Cardiac muscle cell (in vitro differentiated cells and primary cell): ENCODE measurements around the gene GTF2A1L. TPM values are rescaled to one million over a fixed set of nuclear protein-coding genes. Genes with fewer than 3 reads are reported as not detected.

ENCODE experiments used
- DNase-seq, 2 donors: peaks; one replicate each; pipeline versions ENCODE4 v3.0.0 to v3.0.0-alpha.2; 2010 to 2017; ENCODE audit warnings: low read depth in 1 of 2, low spot score in 1 of 2
- H3K27ac ChIP-seq: fragments of 200-600 bp; sonication (generic); 2 replicates; pipeline ENCODE4 v1.5.1; 2016
- H3K27me3 ChIP-seq: fragments of 200-600 bp; sonication (generic); 2 replicates; pipeline ENCODE4 v1.6.0; 2016; ENCODE audit warnings: control low read depth
- H3K36me3 ChIP-seq: fragments of 200-600 bp; sonication (generic); 2 replicates; pipeline ENCODE4 v1.5.1; 2016; ENCODE audit warnings: control low read depth
- H3K4me1 ChIP-seq: fragments of 200-600 bp; sonication (generic); 2 replicates; pipeline ENCODE4 v1.8.1; 2017; ENCODE audit warnings: low read depth, mild to moderate bottlenecking, mixed run types
- H3K4me3 ChIP-seq: fragments of 200-600 bp; sonication (generic); 2 replicates; pipeline ENCODE4 v1.5.1; 2016; ENCODE audit warnings: mild to moderate bottlenecking
- H3K9me3 ChIP-seq: fragments of 200-600 bp; sonication (generic); 2 replicates; pipeline ENCODE4 v1.5.1; 2017; ENCODE audit warnings: low read depth, mild to moderate bottlenecking, control low read depth
- polyA plus RNA-seq: library from polyadenylated mRNA; unstranded; fragments of >200 nt; fragmentation: Nextera tagmentation; extraction: Ambion mirVana; gene quantifications from 2 replicates; pipeline ENCODE4 v1.2.1, GENCODE V29; 2016
- total RNA-seq: library from RNA; depleted of rRNA; stranded (reverse); fragments of >200 nt; gene quantifications from 2 replicates; pipeline ENCODE4 v1.2.3, GENCODE V29; 2016
- TF ChIP-seq, protein P1 (sequence below): IDR thresholded peaks from 2 replicates; pipeline ENCODE4 v1.5.1; 2012; ENCODE audit warnings: low read depth, mild to moderate bottlenecking, low read length

GTF2A1L gene
- total and polyA plus RNA-seq, 2 experiments from 2014 or later, result 0.68 to 1.4 TPM

DNA sequence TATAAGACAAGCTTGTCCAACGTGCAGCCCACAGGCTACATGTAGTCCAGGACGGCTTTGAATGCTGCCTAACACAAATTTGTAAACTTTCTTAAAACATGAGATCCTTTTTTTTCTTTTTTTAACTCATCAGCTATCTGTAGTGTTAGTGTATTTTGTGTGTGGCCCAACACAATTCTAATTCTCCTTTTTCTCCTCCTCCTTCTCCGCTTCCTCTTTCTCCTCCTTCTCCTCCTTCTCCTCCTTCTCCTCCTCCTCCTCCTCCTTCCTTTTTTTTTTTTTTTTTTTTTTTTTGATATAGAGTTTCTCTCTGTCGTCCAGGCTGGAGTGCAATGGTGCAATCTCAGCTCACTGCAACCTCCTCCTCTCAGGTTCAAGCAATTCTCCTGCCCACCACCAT, 39.3 kb upstream of the GTF2A1L start:
- H3K36me3 ChIP-seq, result no peaks in the 10 kb centered on the region
- TF ChIP-seq, protein P1, sequence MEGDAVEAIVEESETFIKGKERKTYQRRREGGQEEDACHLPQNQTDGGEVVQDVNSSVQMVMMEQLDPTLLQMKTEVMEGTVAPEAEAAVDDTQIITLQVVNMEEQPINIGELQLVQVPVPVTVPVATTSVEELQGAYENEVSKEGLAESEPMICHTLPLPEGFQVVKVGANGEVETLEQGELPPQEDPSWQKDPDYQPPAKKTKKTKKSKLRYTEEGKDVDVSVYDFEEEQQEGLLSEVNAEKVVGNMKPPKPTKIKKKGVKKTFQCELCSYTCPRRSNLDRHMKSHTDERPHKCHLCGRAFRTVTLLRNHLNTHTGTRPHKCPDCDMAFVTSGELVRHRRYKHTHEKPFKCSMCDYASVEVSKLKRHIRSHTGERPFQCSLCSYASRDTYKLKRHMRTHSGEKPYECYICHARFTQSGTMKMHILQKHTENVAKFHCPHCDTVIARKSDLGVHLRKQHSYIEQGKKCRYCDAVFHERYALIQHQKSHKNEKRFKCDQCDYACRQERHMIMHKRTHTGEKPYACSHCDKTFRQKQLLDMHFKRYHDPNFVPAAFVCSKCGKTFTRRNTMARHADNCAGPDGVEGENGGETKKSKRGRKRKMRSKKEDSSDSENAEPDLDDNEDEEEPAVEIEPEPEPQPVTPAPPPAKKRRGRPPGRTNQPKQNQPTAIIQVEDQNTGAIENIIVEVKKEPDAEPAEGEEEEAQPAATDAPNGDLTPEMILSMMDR, result no peak
- H3K27ac ChIP-seq, result no peak overlapping the region
- no peaks in the 10 kb centered on the region for H3K4me1 ChIP-seq
- DNase-seq, result no peak
- H3K27me3 ChIP-seq, result no peaks in the 10 kb centered on the region
- no peaks in the 10 kb centered on the region for H3K9me3 ChIP-seq
- H3K4me3 ChIP-seq, result no peak overlapping the region

DNA sequence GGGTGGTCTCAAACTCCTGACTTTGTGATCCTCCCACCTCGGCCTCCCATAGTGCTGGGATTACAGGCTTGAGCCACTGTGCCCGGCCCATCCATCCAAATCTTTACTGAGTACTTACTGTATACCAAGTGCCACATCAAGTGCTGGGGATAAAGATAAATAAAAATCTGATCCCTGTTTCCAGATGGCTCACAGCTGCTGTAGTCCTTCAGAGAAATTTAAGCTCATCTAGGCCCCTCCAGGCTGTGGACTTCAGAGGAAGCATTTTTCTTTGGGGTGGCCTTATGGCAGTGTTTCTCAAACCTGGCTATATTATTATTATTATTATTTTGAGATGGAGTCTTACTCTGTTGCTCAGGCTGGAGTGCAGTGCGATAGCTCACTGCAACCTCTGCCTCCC, 33.7 kb upstream of the GTF2A1L start:
- DNase-seq, result no peak
- Histone ChIP-seq H3K27ac (no peak overlapping the region), H3K4me3 (no peak overlapping the region), H3K27me3 (no peaks in the 10 kb centered on the region), H3K36me3 (no peaks in the 10 kb centered on the region), H3K9me3 (no peaks in the 10 kb centered on the region), H3K4me1 (no peaks in the 10 kb centered on the region)
- TF ChIP-seq, protein P1, result no peak

DNA sequence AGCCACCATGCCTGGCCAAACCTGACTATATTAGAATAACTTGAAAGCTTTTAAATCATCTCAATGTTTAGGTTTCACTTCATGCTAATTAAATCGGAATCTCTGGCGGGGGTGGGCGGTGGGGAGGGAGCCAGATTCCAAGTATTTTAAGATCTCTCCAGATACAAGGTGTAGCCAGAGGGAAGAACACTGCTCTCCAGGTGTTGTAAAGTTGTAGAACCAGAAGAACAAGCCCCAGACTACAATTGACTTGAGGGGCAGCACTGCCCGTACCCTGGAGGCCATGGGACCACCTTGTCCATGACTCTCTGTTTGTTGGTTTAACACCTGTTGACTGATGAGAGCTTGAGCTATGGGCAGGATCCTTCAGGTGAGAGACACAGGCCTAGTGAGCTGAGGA, 33.1 kb upstream of the GTF2A1L start:
- H3K4me1 ChIP-seq, result no peaks in the 10 kb centered on the region
- no peaks in the 10 kb centered on the region for H3K36me3 ChIP-seq
- H3K9me3 ChIP-seq, result no peaks in the 10 kb centered on the region
- DNase-seq, result no peak
- H3K27ac ChIP-seq, result no peak overlapping the region
- no peak overlapping the region for H3K4me3 ChIP-seq
- no peaks in the 10 kb centered on the region for H3K27me3 ChIP-seq
- TF ChIP-seq, protein P1, result no peak

DNA sequence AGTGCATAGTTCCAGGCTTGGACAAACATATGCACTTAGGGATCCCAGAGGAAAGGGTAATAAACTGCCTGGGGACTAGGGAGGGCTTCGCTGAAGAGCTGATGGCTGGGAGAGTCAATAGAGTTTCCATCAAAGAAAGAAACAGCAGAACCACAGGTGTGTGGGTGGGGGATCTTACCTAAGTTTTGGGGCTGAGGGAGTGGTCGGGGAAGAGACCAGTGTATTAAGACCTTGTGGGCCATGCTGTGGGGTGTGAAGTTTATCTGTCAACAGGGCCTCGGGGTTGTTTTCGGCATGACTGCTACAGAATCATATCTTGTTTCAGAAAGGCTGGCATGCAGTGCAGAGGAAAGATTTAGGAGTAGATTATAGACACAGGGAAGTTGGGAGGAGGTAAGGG, 31.2 kb upstream of the GTF2A1L start:
- Histone ChIP-seq H3K27ac (no peak overlapping the region), H3K36me3 (no peaks in the 10 kb centered on the region), H3K4me1 (no peaks in the 10 kb centered on the region), H3K27me3 (no peaks in the 10 kb centered on the region), H3K4me3 (no peak overlapping the region), H3K9me3 (no peaks in the 10 kb centered on the region)
- DNase-seq, result no peak
- TF ChIP-seq, protein P1, result no peak

DNA sequence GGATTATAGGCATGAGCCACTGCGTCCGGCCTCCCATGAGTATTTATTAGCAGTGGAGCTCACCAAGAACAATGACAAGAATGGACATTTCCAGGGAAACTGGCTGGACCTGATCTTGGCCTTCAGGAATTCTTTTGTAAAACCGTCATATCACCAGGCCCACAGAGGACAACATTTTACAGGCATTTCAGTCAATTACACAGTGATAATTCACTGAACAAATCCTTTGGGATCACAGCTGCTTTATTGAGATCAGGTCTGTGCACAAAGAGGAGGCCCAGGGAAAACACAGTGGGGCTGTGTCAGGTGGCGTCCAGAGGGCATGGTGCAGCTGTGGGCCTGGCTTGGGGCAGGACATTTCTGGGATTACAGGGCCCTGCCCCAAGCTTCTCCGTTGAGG, 30.1 kb upstream of the GTF2A1L start:
- H3K27me3 ChIP-seq, result no peaks in the 10 kb centered on the region
- DNase-seq, result no peak
- H3K27ac ChIP-seq, result no peak overlapping the region
- no peak overlapping the region for H3K4me3 ChIP-seq
- TF ChIP-seq, protein P1, result no peak
- no peaks in the 10 kb centered on the region for H3K9me3 ChIP-seq
- no peaks in the 10 kb centered on the region for H3K4me1 ChIP-seq
- no peaks in the 10 kb centered on the region for H3K36me3 ChIP-seq

DNA sequence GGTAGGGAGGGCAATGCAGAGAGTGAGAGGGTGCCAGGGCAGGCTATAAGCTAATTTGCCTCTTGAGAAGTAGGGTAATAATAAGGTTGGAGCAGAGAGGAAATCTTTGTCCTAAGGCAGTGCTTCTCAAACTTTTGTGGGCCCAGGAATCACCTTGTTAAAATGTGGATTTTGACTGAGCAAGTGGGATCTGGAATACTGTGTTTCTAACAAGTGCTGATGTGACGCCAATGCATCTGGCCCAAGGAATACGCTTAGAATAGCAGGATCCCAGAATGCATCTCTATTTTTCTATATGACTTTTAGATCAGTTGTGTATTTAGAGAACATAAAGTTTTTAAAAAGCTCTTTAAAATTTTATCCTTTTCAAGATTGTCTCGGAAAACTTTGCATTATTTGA, 29.7 kb upstream of the GTF2A1L start:
- H3K36me3 ChIP-seq, result no peaks in the 10 kb centered on the region
- H3K4me3 ChIP-seq, result no peak overlapping the region
- H3K9me3 ChIP-seq, result no peaks in the 10 kb centered on the region
- TF ChIP-seq, protein P1, result no peak
- no peak for DNase-seq
- no peak overlapping the region for H3K27ac ChIP-seq
- H3K4me1 ChIP-seq, result no peaks in the 10 kb centered on the region
- H3K27me3 ChIP-seq, result no peaks in the 10 kb centered on the region
